Esophagus muscularis mucosa (tissue), 4 donors: ENCODE data around the gene HSD11B2. TPM values are rescaled to one million over a fixed set of nuclear protein-coding genes. Genes with fewer than 3 reads are reported as not detected.

Source experiments
- DNase-seq: peaks from one replicate; pipeline ENCODE4 v3.0.0-alpha.2; 2017; ENCODE audit errors: extremely low spot score
- H3K27ac ChIP-seq, 4 donors: fragments of 200-600 bp; sonication (generic); replicated peaks in 1 of 4; 1 replicate in 3 of 4; 2 replicates in 1 of 4; pipeline ENCODE4 v1.5.1; 2016 to 2019; ENCODE audit warnings: mild to moderate bottlenecking in 1 of 4
- H3K27me3 ChIP-seq, 4 donors: fragments of 200-600 bp; sonication (generic); one replicate each; pipeline versions ENCODE4 v1.5.1 to v1.6.0; 2016 to 2019
- H3K36me3 ChIP-seq, 4 donors: fragments of 200-600 bp; sonication (generic); one replicate each; pipeline ENCODE4 v1.5.1; 2016 to 2019
- H3K4me1 ChIP-seq, 4 donors: fragments of 200-600 bp; sonication (generic); one replicate each; pipeline ENCODE4 v1.5.1; 2016 to 2019
- H3K4me3 ChIP-seq, 4 donors: fragments of 200-600 bp; sonication (generic); 1 replicate in 2 of 4; 2 replicates in 2 of 4; pipeline ENCODE4 v1.5.1; 2016 to 2019; ENCODE audit warnings: mild to moderate bottlenecking in 4 of 4, moderate library complexity in 1 of 4
- H3K9me3 ChIP-seq, 4 donors: fragments of 200-600 bp; sonication (generic); 1 replicate in 3 of 4; 2 replicates in 1 of 4; pipeline ENCODE4 v1.5.1; 2016 to 2019
- EP300 ChIP-seq: sonication (generic); formaldehyde crosslinking; IDR thresholded peaks from one replicate; pipeline ENCODE4 v1.6.1; 2017; ENCODE audit warnings: antibody characterized with exemption
- POLR2A ChIP-seq: fragments of 450-650 bp; IDR thresholded peaks from one replicate; pipeline ENCODE4 v1.6.1; 2017; ENCODE audit warnings: antibody characterized with exemption, moderate library complexity, mild to moderate bottlenecking, low read depth
- POLR2AphosphoS5 ChIP-seq, 2 donors: sonication (generic); formaldehyde crosslinking; IDR thresholded peaks; one replicate each; pipeline ENCODE4 v1.6.1; 2017; ENCODE audit warnings: antibody characterized with exemption in 2 of 2
- WGBS: methylation state at CpG from one replicate; pipeline ENCODE4 v1.1.5; 2018; 5-methylcytosine and 5-hydroxymethylcytosine counted together
- intact Hi-C: fragments of 100-400 bp; cut with DNase I; formaldehyde crosslinking; loops from one replicate; pipeline ENCODE4 v1.15.1; 2023
- total RNA-seq, 4 donors: library from RNA; depleted of rRNA; stranded (reverse); fragments of >200 nt; gene quantifications; one replicate each; pipeline versions ENCODE4 v1.1.0 to v1.2.1, GENCODE V29; 2016
- TF ChIP-seq, protein P1 (sequence below), 3 experiments: fragments of 200-600 bp in 2 of 3; fragments of 450-650 bp in 1 of 3; sonication (generic) in 2 of 3; IDR thresholded peaks; one replicate each; pipeline ENCODE4 v1.5.1; 2017 to 2019; ENCODE audit warnings: antibody characterized with exemption in 3 of 3, mild to moderate bottlenecking in 2 of 3, moderate library complexity in 1 of 3

The HSD11B2 gene
- total RNA-seq, 4 donors from 2014 or later = 0.42 to 2.2 (median 1.1) TPM; not detected in 1

DNA sequence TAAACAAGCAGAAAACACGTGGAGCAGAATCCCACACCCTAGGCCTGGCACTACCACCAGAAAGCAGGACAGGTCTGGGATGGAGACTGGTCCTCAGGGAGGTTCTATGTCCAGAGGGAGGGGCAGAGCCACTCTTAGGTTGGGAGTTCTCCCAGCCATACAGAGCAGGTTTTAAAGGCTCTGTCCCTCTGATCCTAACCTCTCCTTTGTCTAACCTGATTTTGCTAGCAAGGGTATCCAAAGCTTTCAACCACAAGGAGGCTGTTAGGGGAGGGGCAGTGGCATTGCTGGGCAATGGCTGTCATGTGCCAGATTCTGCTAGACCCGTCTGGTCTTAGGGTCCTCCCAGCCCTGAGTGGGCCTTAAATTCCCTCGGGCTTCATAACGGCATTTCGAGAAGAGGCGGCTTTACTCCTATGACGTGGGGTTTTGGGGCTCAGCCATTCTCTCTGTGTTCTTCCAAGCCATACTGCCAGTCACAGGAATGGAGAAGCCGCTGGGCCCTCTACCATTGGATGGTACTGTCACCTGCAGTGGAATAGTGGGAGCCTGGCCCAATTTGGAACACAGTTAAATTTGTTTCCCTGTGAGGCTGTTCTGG, 43.3 kb upstream of the HSD11B2 start:
- no peak overlapping the region for H3K4me3 ChIP-seq
- DNase-seq = no peak
- H3K27ac ChIP-seq = no peak overlapping the region
- no peaks in the 10 kb centered on the region for H3K27me3 ChIP-seq
- 89% methylated on average over 8 of the region's 8 CpGs for WGBS
- TF ChIP-seq, protein P1, sequence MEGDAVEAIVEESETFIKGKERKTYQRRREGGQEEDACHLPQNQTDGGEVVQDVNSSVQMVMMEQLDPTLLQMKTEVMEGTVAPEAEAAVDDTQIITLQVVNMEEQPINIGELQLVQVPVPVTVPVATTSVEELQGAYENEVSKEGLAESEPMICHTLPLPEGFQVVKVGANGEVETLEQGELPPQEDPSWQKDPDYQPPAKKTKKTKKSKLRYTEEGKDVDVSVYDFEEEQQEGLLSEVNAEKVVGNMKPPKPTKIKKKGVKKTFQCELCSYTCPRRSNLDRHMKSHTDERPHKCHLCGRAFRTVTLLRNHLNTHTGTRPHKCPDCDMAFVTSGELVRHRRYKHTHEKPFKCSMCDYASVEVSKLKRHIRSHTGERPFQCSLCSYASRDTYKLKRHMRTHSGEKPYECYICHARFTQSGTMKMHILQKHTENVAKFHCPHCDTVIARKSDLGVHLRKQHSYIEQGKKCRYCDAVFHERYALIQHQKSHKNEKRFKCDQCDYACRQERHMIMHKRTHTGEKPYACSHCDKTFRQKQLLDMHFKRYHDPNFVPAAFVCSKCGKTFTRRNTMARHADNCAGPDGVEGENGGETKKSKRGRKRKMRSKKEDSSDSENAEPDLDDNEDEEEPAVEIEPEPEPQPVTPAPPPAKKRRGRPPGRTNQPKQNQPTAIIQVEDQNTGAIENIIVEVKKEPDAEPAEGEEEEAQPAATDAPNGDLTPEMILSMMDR (IDR thresholded peaks at IDR 0.05) = no peak
- no peak for TF ChIP-seq POLR2AphosphoS5 (IDR thresholded peaks at IDR 0.05)
- no peak for TF ChIP-seq EP300
- TF ChIP-seq POLR2A = no peak
- H3K4me1 ChIP-seq = peaks cover 19 to 36% (median 35%) of the 10 kb centered on the region in 4 donors
- peaks cover 0 to 24% (median 0%) of the 10 kb centered on the region in 4 donors for H3K36me3 ChIP-seq
- H3K9me3 ChIP-seq = no peaks in the 10 kb centered on the region
- intact Hi-C loops = no loop called here

DNA sequence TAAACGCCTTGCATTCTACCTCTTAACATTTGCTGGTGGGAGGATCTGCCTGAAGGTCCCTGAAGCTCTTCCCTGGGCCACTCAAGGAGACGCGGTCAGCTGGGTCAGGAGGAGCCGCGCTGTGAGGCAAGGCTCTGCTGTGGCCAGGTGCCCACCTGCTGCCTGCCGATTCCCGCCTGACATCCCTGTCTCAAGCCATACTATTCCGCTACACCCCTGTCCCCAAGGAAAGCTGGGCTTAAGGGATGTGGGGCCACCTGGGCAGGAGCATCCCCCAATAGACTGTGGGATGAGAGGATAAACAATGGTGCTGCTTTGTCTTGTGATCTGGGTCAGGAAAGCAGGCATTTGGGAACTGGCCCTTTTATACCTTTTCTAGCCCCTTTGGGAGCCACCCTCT, 42.7 kb upstream of the HSD11B2 start:
- WGBS = 88% methylated on average over 6 of the region's 8 CpGs
- peaks cover 0 to 24% (median 0%) of the 10 kb centered on the region in 4 donors for H3K36me3 ChIP-seq
- no peak for TF ChIP-seq EP300
- TF ChIP-seq POLR2AphosphoS5 (IDR thresholded peaks at IDR 0.05) = no peak
- TF ChIP-seq, protein P1 (IDR thresholded peaks at IDR 0.05) = no peak
- no peak for TF ChIP-seq POLR2A
- H3K9me3 ChIP-seq = no peaks in the 10 kb centered on the region
- peaks cover 25 to 43% (median 41%) of the 10 kb centered on the region in 4 donors for H3K4me1 ChIP-seq
- H3K27ac ChIP-seq = no peak overlapping the region
- no peak overlapping the region for H3K4me3 ChIP-seq
- intact Hi-C loops = no loop called here
- no peaks in the 10 kb centered on the region for H3K27me3 ChIP-seq
- no peak for DNase-seq

DNA sequence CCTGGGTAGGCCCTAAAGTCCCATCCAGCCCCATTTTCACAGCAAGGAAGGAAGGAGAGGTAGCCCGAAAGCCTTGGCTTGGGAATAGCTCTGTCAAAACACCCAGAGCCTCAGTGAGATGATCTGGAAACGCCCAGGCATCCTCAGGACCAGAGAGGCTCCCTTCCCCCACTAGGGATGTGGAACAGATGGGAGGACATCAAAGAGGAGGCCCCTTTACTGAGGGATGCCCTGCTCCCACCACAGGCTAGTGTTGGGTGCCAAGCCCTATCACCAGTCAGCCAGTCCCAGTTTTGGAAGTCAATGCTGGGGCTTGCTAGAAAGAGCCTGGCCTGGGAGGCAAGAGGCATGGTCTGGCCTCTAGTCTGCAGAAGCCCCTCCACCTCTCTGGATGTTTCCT, 42.3 kb upstream of the HSD11B2 start:
- H3K27me3 ChIP-seq = no peaks in the 10 kb centered on the region
- peaks cover 0 to 24% (median 0%) of the 10 kb centered on the region in 4 donors for H3K36me3 ChIP-seq
- no peak for DNase-seq
- H3K4me1 ChIP-seq = peaks cover 27 to 45% (median 44%) of the 10 kb centered on the region in 4 donors
- H3K4me3 ChIP-seq = no peak overlapping the region
- intact Hi-C loops = no loop called here
- no peaks in the 10 kb centered on the region for H3K9me3 ChIP-seq
- H3K27ac ChIP-seq = no peak overlapping the region
- TF ChIP-seq EP300 (no peak), POLR2A (no peak), POLR2AphosphoS5 (IDR thresholded peaks at IDR 0.05) (no peak)
- TF ChIP-seq, protein P1 (IDR thresholded peaks at IDR 0.05) = no peak
- WGBS = 75% methylated on average over 1 of the region's 2 CpGs

DNA sequence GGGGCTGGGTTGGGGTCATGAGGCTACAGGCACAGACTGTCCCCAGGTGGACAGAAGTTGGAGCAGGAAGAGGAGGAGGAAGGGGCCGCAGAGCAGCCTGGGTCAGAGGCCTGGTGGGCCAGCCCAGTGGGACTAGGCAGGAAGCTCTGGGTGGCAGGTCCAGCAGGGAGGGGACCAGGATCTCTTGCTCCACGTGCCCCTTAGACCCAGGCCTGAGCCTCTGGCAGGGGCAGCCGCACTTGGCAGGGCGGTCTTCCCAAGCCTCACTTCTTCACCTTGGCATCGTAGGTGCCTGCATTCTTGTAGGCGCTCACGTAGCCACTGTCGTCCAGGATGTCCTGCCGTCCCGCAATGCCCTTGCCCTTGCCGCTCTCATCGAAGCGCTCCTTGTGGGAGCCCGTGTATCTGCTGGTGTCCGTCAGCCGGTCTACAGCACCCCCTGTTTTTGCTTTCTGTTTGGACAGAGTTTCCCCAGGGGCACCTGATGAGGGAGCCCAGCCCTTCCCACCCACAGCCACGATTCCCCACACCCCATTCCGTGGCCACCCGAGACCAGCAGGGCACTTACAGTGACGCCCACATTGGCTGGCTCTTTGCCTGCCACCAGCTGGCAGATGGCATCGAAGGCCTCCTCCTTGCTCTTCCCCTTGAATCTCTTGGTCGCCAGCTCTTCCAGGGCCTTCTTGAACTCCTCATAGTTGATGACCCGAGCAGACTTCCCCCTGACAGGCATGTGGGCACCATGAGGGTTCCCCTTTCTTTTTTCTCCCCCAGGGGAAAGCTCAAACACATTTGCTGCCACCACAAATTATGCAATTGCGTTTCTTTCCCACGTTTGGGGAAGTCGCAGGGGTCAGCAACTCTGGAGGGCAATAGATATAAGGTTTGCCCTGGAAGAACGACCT, 40.8 kb upstream of the HSD11B2 start:
- H3K4me1 ChIP-seq = peaks cover 35 to 60% (median 57%) of the 10 kb centered on the region in 4 donors
- no peaks in the 10 kb centered on the region for H3K9me3 ChIP-seq
- H3K36me3 ChIP-seq = peaks cover 0 to 24% (median 0%) of the 10 kb centered on the region in 4 donors
- peak overlapping the region in 1 of 4 donors; percentile 67 for H3K4me3 ChIP-seq
- intact Hi-C loops = no loop called here
- TF ChIP-seq, protein P1 (IDR thresholded peaks at IDR 0.05) = no peak
- TF ChIP-seq POLR2A (no peak), POLR2AphosphoS5 (IDR thresholded peaks at IDR 0.05) (no peak), EP300 (no peak)
- WGBS = 69% methylated on average over 16 of the region's 27 CpGs
- no peak for DNase-seq
- peak overlapping the region; percentile 80 to 88 (median 81) for H3K27ac ChIP-seq
- no peaks in the 10 kb centered on the region for H3K27me3 ChIP-seq
